SU-DHL-6 (cell line): ENCODE measurements around the gene KCNB1.

Experiments used
- EZH2phosphoT487 ChIP-seq: fragments of 200-600 bp; sonication (generic), shearing (Covaris generic); conservative IDR thresholded peaks from 2 replicates; pipeline ENCODE4 v1.6.1; 2018; ENCODE audit warnings: mild to moderate bottlenecking, antibody characterized with exemption, low read length, moderate library complexity, mixed read lengths
- TF ChIP-seq, protein P1 (sequence below): fragments of 200-600 bp; sonication (generic); IDR thresholded peaks from one replicate; pipeline ENCODE4 v1.5.1; 2017; ENCODE audit warnings: antibody characterized with exemption, mild to moderate bottlenecking, low read length, moderate library complexity; ENCODE audit not compliant: insufficient read depth, poor library complexity, severe bottlenecking

DNA sequence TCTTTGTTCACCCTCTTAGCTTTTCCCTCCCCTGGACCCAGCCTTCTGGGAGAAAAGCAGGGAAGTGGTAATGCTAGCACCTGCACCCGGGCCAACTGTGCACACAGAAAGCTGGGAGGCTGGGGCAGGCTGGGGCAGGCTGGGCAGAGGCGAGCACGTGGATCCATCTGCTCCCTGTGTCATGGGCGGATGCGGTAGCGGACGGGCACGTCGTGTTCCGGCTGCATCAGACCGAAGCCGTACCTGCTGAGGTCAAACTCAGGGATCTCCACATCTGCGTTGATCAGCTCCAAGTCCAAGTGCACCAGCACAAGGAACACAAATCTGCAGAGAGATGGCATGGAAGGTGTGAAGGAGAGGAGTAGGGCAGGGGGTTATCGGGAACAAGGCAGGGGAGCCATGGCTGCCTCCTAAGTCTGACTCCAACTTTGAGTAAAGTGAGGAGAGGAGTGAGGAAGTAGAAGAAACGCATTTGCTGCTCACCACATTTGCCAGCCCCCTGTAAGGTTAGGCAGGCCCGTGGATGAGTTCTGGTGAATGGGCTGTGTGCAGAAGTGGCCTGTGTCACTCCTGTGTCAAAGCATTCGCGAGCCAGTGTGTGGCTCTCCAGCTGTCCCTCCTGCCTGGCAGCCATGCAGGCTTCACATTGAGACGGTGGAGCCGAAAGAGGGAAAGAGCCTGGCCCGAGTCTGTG, 25.4 kb upstream of the KCNB1 start:
- TF ChIP-seq, protein P1, sequence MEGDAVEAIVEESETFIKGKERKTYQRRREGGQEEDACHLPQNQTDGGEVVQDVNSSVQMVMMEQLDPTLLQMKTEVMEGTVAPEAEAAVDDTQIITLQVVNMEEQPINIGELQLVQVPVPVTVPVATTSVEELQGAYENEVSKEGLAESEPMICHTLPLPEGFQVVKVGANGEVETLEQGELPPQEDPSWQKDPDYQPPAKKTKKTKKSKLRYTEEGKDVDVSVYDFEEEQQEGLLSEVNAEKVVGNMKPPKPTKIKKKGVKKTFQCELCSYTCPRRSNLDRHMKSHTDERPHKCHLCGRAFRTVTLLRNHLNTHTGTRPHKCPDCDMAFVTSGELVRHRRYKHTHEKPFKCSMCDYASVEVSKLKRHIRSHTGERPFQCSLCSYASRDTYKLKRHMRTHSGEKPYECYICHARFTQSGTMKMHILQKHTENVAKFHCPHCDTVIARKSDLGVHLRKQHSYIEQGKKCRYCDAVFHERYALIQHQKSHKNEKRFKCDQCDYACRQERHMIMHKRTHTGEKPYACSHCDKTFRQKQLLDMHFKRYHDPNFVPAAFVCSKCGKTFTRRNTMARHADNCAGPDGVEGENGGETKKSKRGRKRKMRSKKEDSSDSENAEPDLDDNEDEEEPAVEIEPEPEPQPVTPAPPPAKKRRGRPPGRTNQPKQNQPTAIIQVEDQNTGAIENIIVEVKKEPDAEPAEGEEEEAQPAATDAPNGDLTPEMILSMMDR, result no peak
- no peak for TF ChIP-seq EZH2phosphoT487
